Measurements from ENCODE around the gene STRN4. TPM values are rescaled to one million over a fixed set of nuclear protein-coding genes. Genes with fewer than 3 reads are reported as not detected.
A peak's percentile ranks its signal among the peaks of the same experiment; 100 is the strongest.

Gene STRN4
- total and polyA plus RNA-seq, 2 donors (not counting 3 experiments of a cell fraction or from before 2014, with no cell fraction given) = 116 to 144 TPM

DNA sequence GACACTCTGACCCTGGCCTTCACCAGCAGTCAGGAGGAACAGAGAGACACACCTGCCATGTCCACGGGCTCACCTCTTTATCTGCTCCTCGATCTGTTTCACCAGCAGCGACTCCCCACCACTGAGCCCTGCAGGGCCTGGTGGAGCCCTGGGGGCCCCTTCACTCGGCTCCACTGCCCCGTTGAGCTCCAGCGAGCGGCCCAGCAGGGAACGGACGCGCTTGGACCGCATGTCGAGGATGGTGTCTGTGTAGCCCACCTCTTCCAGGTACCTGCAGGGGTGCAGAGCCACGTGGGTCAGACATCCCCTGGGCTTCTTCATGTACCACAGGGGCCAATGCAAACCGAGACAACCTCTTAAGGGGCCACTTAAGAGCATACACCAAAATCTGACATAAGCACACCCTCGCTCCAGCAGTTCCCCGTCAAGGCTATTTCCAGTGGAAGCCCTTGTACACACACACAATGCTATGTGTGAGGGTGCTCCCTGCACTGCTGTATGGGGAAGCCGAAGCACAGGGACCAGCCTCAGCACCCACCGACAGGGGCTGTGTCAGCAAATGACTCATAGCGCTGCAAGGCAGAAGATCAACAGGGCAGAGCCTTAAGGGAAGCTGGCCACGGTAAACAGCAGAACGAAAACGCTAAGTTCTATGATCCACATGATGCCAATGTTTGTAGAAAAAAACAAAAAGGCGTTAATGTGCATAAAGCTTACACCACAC lies 13.1 kb downstream of the STRN4 start:
- DNase-seq (ENCODE audit: low read depth, low spot score) (no peak), FAIRE-seq (peak; percentile 50)
- Histone ChIP-seq H3K79me2 (ENCODE audit: control insufficient read depth, insufficient read depth, low read length) (peaks cover 44% of the 10 kb centered on the region), H4K20me1 (replicated peaks; ENCODE audit: control insufficient read depth, extremely low read depth, insufficient read depth, low read length) (no peaks in the 10 kb centered on the region), H3K9me3 (replicated peaks; ENCODE audit: control insufficient read depth, insufficient read depth, low read length) (no peaks in the 10 kb centered on the region), H3K9me1 (replicated peaks; ENCODE audit: control insufficient read depth, extremely low read depth, insufficient read depth, low read length) (no peaks in the 10 kb centered on the region), H2AFZ (ENCODE audit: low read depth, low read length) (no peak overlapping the region), H3K4me3 (replicated peaks in 1 of 3; ENCODE audit: insufficient read depth in 1 of 3, low read depth in 1 of 3, low read length in 3 of 3) (no peak overlapping the region), H3K27ac (ENCODE audit: insufficient read depth, low read depth, low read length) (no peak overlapping the region), H3K4me2 (ENCODE audit: insufficient read depth, low read length) (no peak overlapping the region), H3K9ac (replicated peaks; ENCODE audit: extremely low read depth, insufficient read depth, low read length) (no peak overlapping the region), H3K27me3 (ENCODE audit: control insufficient read depth in 2 of 2, insufficient read depth in 2 of 2, low read length in 2 of 2) (no peaks in the 10 kb centered on the region), H3K36me3 (ENCODE audit: control insufficient read depth in 2 of 2, extremely low read depth in 1 of 2, insufficient read depth in 2 of 2, low read length in 2 of 2) (peaks cover 9 to 45% of the 10 kb centered on the region in 2 experiments), H3K4me1 (ENCODE audit: control insufficient read depth, extremely low read depth, insufficient read depth, low read length) (peaks cover 46% of the 10 kb centered on the region)
- ChIA-PET POLR2A (no interaction called here), CTCF (interaction anchor here (0.6 to 1.8 kb wide), 7 partner anchors 9 to 107 kb away, joined by 3 to 6 read pairs (median 4); no protein-coding TSS in a partner anchor)
- BruUV-seq (replicated peaks) = no TSS peak
- intact Hi-C loops (cut with micrococcal nuclease) = no loop called here
- TF ChIP-seq POLR2A (IDR thresholded peaks at IDR 0.05; ENCODE audit: low read depth, low read length) = no peak
- TF ChIP-seq GATA2 (IDR thresholded peaks at IDR 0.05; ENCODE audit: insufficient read depth, insufficient read length, low read depth, low read length) = no peak
- TF ChIP-seq JUN (IDR thresholded peaks at IDR 0.05; ENCODE audit: borderline replicate concordance, insufficient read depth, insufficient read length, low read depth) = no peak
- TF ChIP-seq FOS (IDR thresholded peaks at IDR 0.05; ENCODE audit: borderline replicate concordance, insufficient read depth, low read length) = no peak
- TF ChIP-seq, protein P1, sequence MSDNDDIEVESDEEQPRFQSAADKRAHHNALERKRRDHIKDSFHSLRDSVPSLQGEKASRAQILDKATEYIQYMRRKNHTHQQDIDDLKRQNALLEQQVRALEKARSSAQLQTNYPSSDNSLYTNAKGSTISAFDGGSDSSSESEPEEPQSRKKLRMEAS (IDR thresholded peaks at IDR 0.05; ENCODE audit: insufficient read depth, insufficient read length) = no peak
- TF ChIP-seq POLR2AphosphoS5 (IDR thresholded peaks at IDR 0.05; ENCODE audit: insufficient read depth, low read depth, low read length) = no peak
- TF ChIP-seq MYC (IDR thresholded peaks at IDR 0.05; ENCODE audit: low read depth, low read length) = no peak
- no peak for TF ChIP-seq EZH2 (IDR thresholded peaks at IDR 0.05; ENCODE audit: borderline replicate concordance, low read depth, low read length, severe bottlenecking)
- no peak for TF ChIP-seq CTCF (IDR thresholded peaks at IDR 0.05; ENCODE audit: extremely low read depth in 1 of 2, insufficient read depth in 1 of 2, low read depth in 1 of 2, low read length in 2 of 2)
- dilution Hi-C loops (cut with MboI; ENCODE audit: extremely low pct_ligation_motif_present, low sequenced_read_pairs) = no loop called here
